Cardiac fibroblast (primary cell): ENCODE measurements around the gene HIVEP1.

Source experiments
- DNase-seq, 2 donors: peaks; one replicate each; pipeline versions ENCODE4 v3.0.0 to v3.0.0-alpha.2; 2010; ENCODE audit warnings: low read depth in 2 of 2
- H3K4me3 ChIP-seq, 2 donors: replicated peaks in 1 of 2; 1 replicate in 1 of 2; 2 replicates in 1 of 2; pipeline ENCODE4 v1.5.1; 2011; ENCODE audit warnings: low read depth in 2 of 2, low read length in 2 of 2, mild to moderate bottlenecking in 2 of 2, moderate library complexity in 1 of 2
- TF ChIP-seq, protein P1 (sequence below): IDR thresholded peaks from one replicate; pipeline ENCODE4 v1.5.1; 2011; ENCODE audit warnings: low read depth, mild to moderate bottlenecking, low read length, inconsistent platforms

HIVEP1 gene

DNA sequence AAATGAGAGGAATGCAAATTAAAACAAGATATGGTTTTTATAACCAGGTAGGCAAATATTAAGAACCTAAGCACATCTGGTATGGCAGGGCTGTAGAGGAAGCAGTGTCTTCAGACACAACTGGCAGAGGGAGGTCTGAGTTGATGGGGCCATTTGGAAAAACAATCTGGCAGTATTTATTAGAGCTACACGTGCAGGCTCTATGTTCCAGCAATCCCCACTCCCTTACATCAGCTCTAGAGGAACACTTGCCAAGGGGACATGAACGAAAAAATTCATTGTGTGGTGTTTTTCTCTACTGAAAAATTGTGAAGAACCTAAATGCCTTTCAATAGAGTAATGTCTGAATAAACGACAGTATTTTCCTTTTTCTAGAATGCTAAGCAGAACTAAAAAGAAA, 166.4 kb downstream of the HIVEP1 start:
- no peak for DNase-seq
- TF ChIP-seq, protein P1, sequence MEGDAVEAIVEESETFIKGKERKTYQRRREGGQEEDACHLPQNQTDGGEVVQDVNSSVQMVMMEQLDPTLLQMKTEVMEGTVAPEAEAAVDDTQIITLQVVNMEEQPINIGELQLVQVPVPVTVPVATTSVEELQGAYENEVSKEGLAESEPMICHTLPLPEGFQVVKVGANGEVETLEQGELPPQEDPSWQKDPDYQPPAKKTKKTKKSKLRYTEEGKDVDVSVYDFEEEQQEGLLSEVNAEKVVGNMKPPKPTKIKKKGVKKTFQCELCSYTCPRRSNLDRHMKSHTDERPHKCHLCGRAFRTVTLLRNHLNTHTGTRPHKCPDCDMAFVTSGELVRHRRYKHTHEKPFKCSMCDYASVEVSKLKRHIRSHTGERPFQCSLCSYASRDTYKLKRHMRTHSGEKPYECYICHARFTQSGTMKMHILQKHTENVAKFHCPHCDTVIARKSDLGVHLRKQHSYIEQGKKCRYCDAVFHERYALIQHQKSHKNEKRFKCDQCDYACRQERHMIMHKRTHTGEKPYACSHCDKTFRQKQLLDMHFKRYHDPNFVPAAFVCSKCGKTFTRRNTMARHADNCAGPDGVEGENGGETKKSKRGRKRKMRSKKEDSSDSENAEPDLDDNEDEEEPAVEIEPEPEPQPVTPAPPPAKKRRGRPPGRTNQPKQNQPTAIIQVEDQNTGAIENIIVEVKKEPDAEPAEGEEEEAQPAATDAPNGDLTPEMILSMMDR = no peak
- no peak overlapping the region for H3K4me3 ChIP-seq

DNA sequence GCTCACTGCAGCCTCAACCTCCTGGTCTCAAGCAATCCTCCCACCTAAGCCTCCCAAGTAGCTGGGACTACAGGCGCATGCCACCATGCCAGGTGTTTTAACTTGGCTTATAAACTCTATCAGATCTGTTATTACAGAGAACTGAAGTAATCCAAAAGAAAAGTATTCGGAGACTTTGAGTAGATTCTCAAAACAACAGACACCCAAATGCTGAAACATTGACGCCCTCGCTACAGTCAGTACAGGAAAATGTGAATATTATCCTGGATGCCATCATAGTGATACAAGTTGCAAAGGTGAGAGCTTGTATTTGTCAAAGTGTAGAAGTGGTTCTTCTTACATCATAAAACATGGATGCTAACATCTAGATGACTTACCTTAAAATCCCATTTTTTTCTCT, 169.4 kb downstream of the HIVEP1 start:
- H3K4me3 ChIP-seq = no peak overlapping the region
- TF ChIP-seq, protein P1 = no peak
- DNase-seq = no peak

DNA sequence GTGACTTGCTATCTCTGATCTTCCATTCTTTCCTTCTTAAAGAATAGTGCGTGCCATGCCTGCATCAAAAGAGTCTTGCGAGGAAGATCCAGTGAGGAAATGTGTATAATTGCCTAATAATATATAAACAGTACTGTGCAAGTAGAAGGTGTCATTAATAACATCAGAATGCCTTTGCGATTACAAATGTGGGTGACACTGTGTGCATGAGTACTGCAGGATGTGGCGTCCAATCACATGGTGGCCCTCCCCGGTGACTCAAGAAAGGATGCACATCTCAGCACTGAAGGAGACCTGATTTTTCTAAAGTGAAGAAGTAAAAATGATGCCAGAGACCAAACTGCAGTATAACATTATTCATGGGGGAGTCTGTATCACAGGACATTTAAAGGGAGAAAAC, 170.6 kb downstream of the HIVEP1 start:
- no peak overlapping the region for H3K4me3 ChIP-seq
- DNase-seq = peak in 1 of 2 donors; percentile 36
- TF ChIP-seq, protein P1 = no peak

DNA sequence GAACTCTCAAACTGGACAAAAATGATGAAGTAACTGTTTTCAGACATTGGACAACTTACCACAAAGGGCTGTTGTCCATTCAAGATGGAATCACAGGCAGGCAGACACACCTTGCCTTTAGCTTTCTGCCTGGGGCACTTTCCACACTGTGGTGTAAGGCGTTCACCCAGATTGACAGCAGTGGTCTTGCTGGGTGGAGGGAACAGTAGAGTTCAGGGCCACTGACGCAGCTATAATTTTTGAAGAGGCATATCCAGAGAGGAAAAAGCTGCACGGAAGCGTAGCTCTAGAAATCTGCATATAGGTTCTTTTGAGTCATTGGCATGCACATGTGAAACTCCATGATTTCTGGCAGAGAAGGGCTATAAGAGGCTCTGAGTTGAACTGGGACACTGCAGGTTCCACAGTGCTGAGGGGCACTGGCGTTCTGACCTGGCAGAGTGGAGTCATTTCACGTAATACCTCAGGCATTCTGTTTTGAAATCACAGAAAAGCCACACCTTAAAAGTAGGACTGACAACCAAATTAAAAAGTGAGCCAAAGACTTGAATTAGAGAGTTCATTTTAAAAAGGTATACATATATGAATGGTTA, 173.1 kb downstream of the HIVEP1 start:
- H3K4me3 ChIP-seq = no peak overlapping the region
- TF ChIP-seq, protein P1 = no peak
- DNase-seq = no peak

DNA sequence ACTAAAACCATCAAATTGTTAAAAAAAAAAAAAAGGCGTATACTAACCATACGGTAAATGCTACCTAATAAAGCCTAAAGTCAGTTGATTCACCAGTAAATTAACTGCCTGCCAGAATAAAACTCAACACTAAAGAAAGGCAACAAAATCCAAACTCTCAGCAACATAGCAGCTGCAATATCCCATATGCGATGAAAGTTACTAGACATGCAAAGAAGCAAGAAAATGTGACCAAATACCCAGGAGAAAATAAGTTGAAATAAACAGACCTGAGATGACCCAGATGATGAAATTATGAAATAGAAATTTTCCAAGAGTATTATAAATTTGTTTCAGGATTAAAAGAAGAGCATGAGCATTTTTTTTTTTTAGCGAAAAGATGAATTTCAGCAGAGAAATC, 174.4 kb downstream of the HIVEP1 start:
- DNase-seq = no peak
- H3K4me3 ChIP-seq = no peak overlapping the region
- TF ChIP-seq, protein P1 = no peak

DNA sequence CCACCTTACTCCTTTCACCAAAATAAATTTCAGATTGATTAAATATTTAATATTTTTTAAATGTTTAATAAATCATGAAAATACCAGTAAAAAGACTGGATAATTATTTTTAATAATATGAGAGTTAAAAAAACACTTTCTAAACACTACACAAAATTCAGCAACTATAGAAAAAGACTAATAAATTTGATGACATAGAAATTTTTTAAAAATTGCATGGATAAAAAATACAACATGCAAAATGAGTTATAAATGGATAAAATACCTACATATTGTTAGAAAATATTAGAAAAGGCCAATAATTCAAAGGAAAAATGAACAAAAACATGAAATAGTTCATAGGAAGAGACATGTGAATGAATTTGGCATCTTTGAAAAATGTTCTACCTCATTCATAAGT, 177.0 kb downstream of the HIVEP1 start:
- TF ChIP-seq, protein P1 = no peak
- DNase-seq = no peak
- no peak overlapping the region for H3K4me3 ChIP-seq

DNA sequence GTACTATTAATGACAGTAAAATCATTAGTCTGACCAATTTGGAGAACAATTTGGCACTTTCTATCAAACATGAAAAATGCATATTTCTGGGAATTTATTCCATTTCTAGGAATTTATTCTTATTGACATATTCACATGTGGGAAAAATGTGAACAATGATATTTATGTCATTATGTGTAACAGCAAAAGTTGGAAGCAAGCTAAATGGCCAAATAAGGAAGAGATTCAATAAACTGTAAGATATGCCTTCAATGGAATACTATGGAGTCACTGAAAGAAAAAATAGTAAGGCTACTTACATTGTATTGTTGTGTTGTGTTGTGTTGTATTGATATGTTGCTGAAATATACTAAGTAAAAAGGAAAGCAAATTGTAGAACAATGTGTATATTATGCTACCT, 177.5 kb downstream of the HIVEP1 start:
- TF ChIP-seq, protein P1 = no peak
- no peak for DNase-seq
- H3K4me3 ChIP-seq = no peak overlapping the region
